ENCODE measurements around the gene MYO10.

GRCh38 chr5:16885635-16886365 is 50.3 kb downstream of the MYO10 start:
- TF ChIP-seq, protein P1, sequence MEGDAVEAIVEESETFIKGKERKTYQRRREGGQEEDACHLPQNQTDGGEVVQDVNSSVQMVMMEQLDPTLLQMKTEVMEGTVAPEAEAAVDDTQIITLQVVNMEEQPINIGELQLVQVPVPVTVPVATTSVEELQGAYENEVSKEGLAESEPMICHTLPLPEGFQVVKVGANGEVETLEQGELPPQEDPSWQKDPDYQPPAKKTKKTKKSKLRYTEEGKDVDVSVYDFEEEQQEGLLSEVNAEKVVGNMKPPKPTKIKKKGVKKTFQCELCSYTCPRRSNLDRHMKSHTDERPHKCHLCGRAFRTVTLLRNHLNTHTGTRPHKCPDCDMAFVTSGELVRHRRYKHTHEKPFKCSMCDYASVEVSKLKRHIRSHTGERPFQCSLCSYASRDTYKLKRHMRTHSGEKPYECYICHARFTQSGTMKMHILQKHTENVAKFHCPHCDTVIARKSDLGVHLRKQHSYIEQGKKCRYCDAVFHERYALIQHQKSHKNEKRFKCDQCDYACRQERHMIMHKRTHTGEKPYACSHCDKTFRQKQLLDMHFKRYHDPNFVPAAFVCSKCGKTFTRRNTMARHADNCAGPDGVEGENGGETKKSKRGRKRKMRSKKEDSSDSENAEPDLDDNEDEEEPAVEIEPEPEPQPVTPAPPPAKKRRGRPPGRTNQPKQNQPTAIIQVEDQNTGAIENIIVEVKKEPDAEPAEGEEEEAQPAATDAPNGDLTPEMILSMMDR (IDR thresholded peaks at IDR 0.05) = no peak
- no peak for TF ChIP-seq POLR2A (IDR thresholded peaks at IDR 0.05)

Measured in Peyer's patch (tissue), 4 donors.